Amniotic stem cell (primary cell): Measurements from ENCODE around the gene DOCK11.

Experiments used
- DNase-seq: peaks from one replicate; lab custom pipeline; 2025; lab: John Stamatoyannopoulos, UW

DOCK11 gene

GRCh38 chrX:118530219-118530911 lies 34.8 kb downstream of the DOCK11 start:
- DNase-seq, result no peak

GRCh38 chrX:118534716-118535493 lies 39.3 kb downstream of the DOCK11 start:
- DNase-seq, result no peak

GRCh38 chrX:118536204-118536603 lies 40.6 kb downstream of the DOCK11 start:
- DNase-seq, result no peak

- no peak for DNase-seq
These were observed 41.3 kb downstream of the DOCK11 start for GRCh38 chrX:118536687-118537461.

GRCh38 chrX:118538386-118538785 lies 42.8 kb downstream of the DOCK11 start:
- no peak for DNase-seq

GRCh38 chrX:118540342-118540741 lies 44.7 kb downstream of the DOCK11 start:
- DNase-seq, result no peak

- no peak for DNase-seq
These were observed 45.9 kb downstream of the DOCK11 start for GRCh38 chrX:118541482-118541881.

- DNase-seq, result no peak
These were observed 49.9 kb downstream of the DOCK11 start for GRCh38 chrX:118545510-118545909.

GRCh38 chrX:118548841-118549240 lies 53.2 kb downstream of the DOCK11 start:
- DNase-seq, result no peak

GRCh38 chrX:118550792-118551191 lies 55.2 kb downstream of the DOCK11 start:
- DNase-seq, result no peak

GRCh38 chrX:118551426-118551825 lies 55.8 kb downstream of the DOCK11 start:
- no peak for DNase-seq

GRCh38 chrX:118552121-118552900 lies 56.7 kb downstream of the DOCK11 start:
- peak; percentile 27 for DNase-seq

- no peak for DNase-seq
These were observed 57.6 kb downstream of the DOCK11 start for GRCh38 chrX:118553042-118553710.

- DNase-seq, result no peak
These were observed 58.9 kb downstream of the DOCK11 start for GRCh38 chrX:118554511-118554910.

GRCh38 chrX:118558926-118559325 lies 63.3 kb downstream of the DOCK11 start:
- no peak for DNase-seq

GRCh38 chrX:118560489-118560888 lies 64.9 kb downstream of the DOCK11 start:
- DNase-seq, result no peak

- no peak for DNase-seq
These were observed 67.1 kb downstream of the DOCK11 start for GRCh38 chrX:118562582-118563164.

- no peak for DNase-seq
These were observed 68.9 kb downstream of the DOCK11 start for GRCh38 chrX:118564498-118564897.

- DNase-seq, result no peak
These were observed 70.2 kb downstream of the DOCK11 start for GRCh38 chrX:118565853-118566252.

GRCh38 chrX:118566359-118566758 lies 70.7 kb downstream of the DOCK11 start:
- no peak for DNase-seq

GRCh38 chrX:118569676-118570075 lies 74.1 kb downstream of the DOCK11 start:
- no peak for DNase-seq
